IPS-20b (cell line): ENCODE results near the gene EXD1.
"Not testable (repeated sequence)": the region's sequence is repeated elsewhere in the genome, so short reads cannot be mapped to it uniquely, and the experiment has no call there.

ENCODE experiments used
- H3K27ac ChIP-seq: one replicate; pipeline ENCODE4 v1.5.1; 2013; ENCODE audit warnings: low read length
- H3K27me3 ChIP-seq: 2 replicates; pipeline ENCODE4 v1.6.1; 2013; ENCODE audit warnings: mild to moderate bottlenecking, low read length, inconsistent platforms; ENCODE audit not compliant: insufficient read depth
- H3K36me3 ChIP-seq: 2 replicates; pipeline ENCODE4 v1.6.1; 2013; ENCODE audit warnings: low read depth, mild to moderate bottlenecking, inconsistent platforms, low read length, moderate library complexity; ENCODE audit not compliant: insufficient read depth
- H3K4me1 ChIP-seq: 2 replicates; pipeline ENCODE4 v1.6.1; 2013; ENCODE audit warnings: mild to moderate bottlenecking, control low read depth, inconsistent platforms, low read length, moderate library complexity; ENCODE audit not compliant: insufficient read depth
- H3K4me3 ChIP-seq: 2 replicates; pipeline ENCODE4 v1.5.1; 2013; ENCODE audit warnings: mild to moderate bottlenecking, low read length, inconsistent platforms
- H3K9ac ChIP-seq: 2 replicates; pipeline ENCODE4 v1.6.1; 2013; ENCODE audit warnings: low read depth, mild to moderate bottlenecking, inconsistent platforms, low read length, moderate library complexity
- H3K9me3 ChIP-seq: 2 replicates; pipeline ENCODE4 v1.6.1; 2013; ENCODE audit warnings: mild to moderate bottlenecking, low read depth, low read length, inconsistent platforms; ENCODE audit not compliant: insufficient read depth

Gene EXD1, protein sequence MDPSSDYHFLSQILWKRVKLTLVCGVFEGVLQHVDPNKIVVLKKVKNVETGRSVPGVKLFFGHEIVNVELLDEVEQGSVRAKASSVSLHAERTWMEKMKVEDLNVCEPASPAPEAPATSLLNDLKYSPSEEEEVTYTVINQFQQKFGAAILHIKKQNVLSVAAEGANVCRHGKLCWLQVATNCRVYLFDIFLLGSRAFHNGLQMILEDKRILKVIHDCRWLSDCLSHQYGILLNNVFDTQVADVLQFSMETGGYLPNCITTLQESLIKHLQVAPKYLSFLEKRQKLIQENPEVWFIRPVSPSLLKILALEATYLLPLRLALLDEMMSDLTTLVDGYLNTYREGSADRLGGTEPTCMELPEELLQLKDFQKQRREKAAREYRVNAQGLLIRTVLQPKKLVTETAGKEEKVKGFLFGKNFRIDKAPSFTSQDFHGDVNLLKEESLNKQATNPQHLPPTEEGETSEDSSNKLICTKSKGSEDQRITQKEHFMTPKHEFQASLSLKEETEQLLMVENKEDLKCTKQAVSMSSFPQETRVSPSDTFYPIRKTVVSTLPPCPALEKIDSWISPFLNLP

DNA sequence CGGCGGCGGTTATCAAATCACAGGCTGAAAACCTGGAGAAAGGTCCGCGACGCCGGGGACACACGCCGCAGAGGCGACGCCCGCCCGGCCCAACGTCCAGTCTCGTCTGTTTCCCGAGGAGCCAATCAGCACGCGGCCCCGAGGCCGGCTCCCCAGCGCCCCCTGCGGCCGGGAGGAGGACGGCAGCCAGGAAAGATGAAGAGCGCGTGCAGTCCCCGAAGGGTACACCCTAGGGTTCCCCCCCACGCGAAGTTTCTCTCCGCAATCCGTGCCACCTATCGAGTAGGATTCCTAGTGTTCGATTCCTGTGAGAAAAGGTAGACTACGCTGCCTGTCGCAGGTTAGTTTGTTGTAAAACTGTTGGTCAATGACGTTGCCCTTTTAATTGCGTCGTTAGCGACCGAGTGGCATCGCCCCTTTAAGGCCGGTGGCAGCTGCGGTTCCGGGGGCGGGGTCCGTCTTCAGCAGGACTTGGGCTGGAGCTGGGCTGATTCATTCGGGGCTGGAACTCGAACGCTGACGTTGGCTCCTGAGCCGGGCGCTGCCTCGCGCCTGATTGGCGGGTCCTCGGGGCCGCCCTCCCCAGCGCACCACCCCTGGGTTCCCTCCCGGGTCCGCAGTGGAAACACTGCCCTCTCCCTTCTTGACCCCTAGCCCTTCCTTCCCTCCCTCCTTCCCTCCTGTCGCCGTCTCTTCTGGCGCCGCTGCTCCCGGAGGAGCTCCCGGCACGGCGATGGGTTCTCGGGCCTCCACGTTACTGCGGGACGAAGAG lies at the start of gene EXD1, which contains the start of gene CHP1:
EXD1 (minus strand) TSS at position 108 of the 772 bp plus-strand sequence. CDS start 4,182 bp downstream, outside the sequence.
CHP1 (plus strand) TSS at position 619 of the 772 bp plus-strand sequence; CDS start at position 734, 115 bp downstream.
- H3K27ac ChIP-seq = peak within 1 kb of the TSS; percentile 48
- H3K9me3 ChIP-seq = no peaks in the 10 kb centered on the region
- peaks cover 3% of the 10 kb centered on the region; the same call in 1 of the 2 replicates for H3K4me1 ChIP-seq
- no peaks in the 10 kb centered on the region for H3K27me3 ChIP-seq
- peak within 1 kb of the TSS; percentile 90 for H3K4me3 ChIP-seq
- peak within 1 kb of the TSS; percentile 85 for H3K9ac ChIP-seq
- H3K36me3 ChIP-seq = no peaks in the 10 kb centered on the region

DNA sequence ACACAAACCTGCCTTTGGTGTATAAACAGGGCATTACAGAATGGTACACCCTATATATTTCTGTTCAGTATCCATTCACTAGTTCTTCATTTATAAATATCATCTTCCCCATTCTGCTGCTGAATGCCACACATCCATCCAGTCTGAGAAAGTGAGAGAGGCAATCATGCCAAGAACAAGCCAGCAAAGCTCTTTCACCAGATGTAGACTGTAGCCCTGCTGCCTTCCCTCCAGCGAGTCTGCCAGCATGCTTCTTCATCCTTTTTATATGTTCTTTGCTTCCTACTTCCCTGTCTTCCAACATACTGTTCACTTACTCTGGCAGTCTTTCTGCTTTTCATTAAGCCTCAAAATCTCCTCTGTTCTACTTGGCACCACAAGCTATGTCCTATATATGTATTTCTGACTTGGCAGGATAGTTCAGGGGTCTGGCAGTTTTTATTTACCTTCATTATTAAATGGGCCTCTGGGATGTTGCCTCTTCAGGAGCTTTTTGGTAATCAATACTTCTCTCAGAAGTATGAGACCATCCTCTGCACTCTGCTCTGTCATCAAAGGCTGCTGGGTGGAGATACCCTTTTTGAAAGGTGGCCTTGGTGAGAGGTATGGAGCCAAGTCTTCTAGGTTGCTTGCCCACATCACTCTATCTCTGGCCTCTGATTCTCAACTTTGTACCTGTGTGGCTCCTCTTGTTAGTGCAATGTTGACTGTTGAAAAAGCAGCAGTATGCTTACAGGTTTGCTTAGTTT lies 49.2 kb upstream of the EXD1 start:
- Histone ChIP-seq H3K27me3 (no peaks in the 10 kb centered on the region), H3K36me3 (peaks cover 28% of the 10 kb centered on the region), H3K27ac (no peak overlapping the region), H3K9me3 (no peaks in the 10 kb centered on the region), H3K9ac (no peak overlapping the region), H3K4me3 (no peak overlapping the region), H3K4me1 (no peaks in the 10 kb centered on the region)

GRCh38 chr15:41278319-41278718 lies 47.8 kb upstream of the EXD1 start:
- Histone ChIP-seq H3K9ac (no peak overlapping the region), H3K36me3 (peaks cover 33% of the 10 kb centered on the region), H3K27ac (no peak overlapping the region), H3K4me1 (no peaks in the 10 kb centered on the region), H3K9me3 (no peaks in the 10 kb centered on the region), H3K4me3 (no peak overlapping the region), H3K27me3 (no peaks in the 10 kb centered on the region)

GRCh38 chr15:41276831-41277230 lies 46.3 kb upstream of the EXD1 start:
- no peak overlapping the region for H3K27ac ChIP-seq
- no peak overlapping the region for H3K9ac ChIP-seq
- H3K27me3 ChIP-seq = no peaks in the 10 kb centered on the region
- no peaks in the 10 kb centered on the region for H3K9me3 ChIP-seq
- H3K36me3 ChIP-seq = peaks cover 34% of the 10 kb centered on the region
- no peak overlapping the region for H3K4me3 ChIP-seq
- H3K4me1 ChIP-seq = no peaks in the 10 kb centered on the region

- Histone ChIP-seq H3K27me3 (no peaks in the 10 kb centered on the region), H3K9ac (no peak overlapping the region), H3K9me3 (no peaks in the 10 kb centered on the region), H3K4me1 (no peaks in the 10 kb centered on the region), H3K27ac (no peak overlapping the region), H3K4me3 (no peak overlapping the region), H3K36me3 (peaks cover 25% of the 10 kb centered on the region)
Observed at GRCh38 chr15:41269887-41270286, 39.3 kb upstream of the EXD1 start.

DNA sequence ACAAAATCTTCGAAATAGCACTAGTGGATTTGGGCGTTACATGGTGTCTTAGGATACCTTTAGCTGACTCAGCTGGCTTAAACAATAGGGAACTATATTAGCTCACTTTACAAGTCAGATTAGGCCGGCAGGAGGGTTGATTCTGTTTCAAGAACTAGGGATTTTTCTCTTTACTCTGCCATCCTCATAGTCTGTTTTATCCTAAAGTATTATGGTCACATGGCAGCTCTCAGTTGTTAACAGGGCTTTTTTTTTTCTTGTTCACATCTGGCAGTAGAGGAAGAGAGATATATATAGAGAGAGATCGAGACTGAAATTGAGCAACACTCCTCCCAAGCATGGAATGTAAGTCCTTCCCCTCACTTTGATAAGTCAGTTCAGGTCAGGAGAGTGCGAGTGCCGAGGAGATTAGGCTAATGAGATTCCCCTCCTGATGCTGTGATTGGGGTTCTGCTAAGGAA lies 33.4 kb upstream of the EXD1 start:
- Histone ChIP-seq H3K9ac (peak overlapping the region; percentile 49; the same call in 1 of the 2 replicates), H3K36me3 (peaks cover 30% of the 10 kb centered on the region), H3K4me1 (peaks cover 10% of the 10 kb centered on the region), H3K27ac (peak overlapping the region; percentile 1), H3K9me3 (no peaks in the 10 kb centered on the region), H3K4me3 (peak overlapping the region; percentile 45; the same call in 1 of the 2 replicates), H3K27me3 (no peaks in the 10 kb centered on the region)

DNA sequence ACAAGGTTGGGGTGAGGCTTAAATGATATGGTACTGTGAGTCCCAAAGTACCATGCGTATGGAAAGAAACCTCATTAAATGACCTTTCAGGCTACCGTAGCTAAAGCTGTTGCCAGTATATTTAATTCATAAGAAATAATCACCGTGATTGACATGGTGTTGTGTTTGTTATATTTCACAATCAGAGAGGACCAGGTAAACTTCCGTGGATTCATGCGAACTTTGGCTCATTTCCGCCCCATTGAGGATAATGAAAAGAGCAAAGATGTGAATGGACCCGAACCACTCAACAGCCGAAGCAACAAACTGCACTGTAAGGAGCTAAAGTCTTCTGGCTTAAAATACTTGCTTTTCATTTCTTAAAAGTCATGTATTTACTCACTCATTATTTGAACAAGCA lies 32.0 kb upstream of the EXD1 start:
- H3K9ac ChIP-seq = no peak overlapping the region
- H3K27ac ChIP-seq = peak overlapping the region; percentile 20
- peaks cover 43% of the 10 kb centered on the region for H3K36me3 ChIP-seq

DNA sequence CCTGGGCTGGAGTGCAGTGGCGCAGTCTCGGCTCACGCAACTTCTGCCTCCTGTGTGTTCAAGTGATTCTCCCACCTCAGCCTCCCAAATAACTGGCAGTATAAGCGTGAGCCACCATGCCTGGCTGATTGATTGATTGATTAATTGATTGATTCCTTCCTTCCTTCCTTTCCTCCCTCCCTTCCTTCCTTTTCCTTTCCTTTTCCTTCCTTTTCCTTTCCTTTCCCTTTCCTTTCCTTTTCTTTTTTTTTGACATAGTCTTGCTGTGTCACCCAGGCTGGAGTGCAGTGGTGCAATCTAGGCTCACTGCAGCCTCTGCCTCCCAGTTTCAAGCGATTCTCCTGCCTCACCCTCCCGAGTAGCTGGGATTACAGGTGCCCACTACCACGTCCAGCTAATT lies 30.4 kb upstream of the EXD1 start:
- H3K9me3 ChIP-seq, H3K27me3 ChIP-seq, H3K9ac ChIP-seq, H3K27ac ChIP-seq, H3K4me3 ChIP-seq: not testable (repeated sequence)
- Histone ChIP-seq H3K4me1 (peaks cover 10% of the 10 kb centered on the region), H3K36me3 (peaks cover 41% of the 10 kb centered on the region)

More for the DNA sequence above, 32.0 kb upstream of the EXD1 start:
- Histone ChIP-seq H3K4me3 (no peak overlapping the region), H3K4me1 (peaks cover 10% of the 10 kb centered on the region), H3K27me3 (no peaks in the 10 kb centered on the region), H3K9me3 (no peaks in the 10 kb centered on the region)

DNA sequence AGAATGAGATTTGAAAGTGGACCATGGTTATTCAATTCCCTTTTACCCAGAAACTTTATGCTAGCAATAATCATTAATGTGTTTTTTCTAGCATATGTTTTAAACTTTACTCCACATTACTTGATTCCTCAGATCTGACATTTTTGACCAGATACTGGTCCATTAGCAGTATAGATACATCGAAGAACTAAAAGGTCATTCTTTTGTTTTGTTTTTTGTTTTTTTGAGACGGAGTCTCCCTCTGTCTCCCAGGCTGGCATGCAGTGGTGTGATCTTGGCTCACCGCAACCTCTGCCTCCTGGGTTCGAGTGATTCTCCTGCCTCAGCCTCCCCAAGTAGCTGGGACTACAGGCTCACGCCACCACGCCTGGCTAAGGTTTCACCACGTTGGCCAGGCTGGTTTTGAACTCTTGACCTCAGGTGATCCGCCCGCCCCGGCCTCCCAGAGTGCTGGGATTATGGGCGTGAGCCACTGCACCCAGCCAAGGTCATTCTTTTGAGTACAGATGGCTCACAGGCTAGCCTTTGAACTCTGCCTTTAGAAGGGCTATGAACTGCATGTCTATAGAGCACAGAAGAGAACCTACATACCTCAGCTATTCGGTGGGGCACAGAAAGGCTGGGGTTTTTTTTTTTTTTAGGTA lies 29.1 kb upstream of the EXD1 start:
- Histone ChIP-seq H3K9me3 (no peaks in the 10 kb centered on the region), H3K36me3 (peaks cover 40% of the 10 kb centered on the region), H3K4me1 (peaks cover 10% of the 10 kb centered on the region), H3K9ac (no peak overlapping the region), H3K4me3 (no peak overlapping the region), H3K27me3 (no peaks in the 10 kb centered on the region), H3K27ac (no peak overlapping the region)

DNA sequence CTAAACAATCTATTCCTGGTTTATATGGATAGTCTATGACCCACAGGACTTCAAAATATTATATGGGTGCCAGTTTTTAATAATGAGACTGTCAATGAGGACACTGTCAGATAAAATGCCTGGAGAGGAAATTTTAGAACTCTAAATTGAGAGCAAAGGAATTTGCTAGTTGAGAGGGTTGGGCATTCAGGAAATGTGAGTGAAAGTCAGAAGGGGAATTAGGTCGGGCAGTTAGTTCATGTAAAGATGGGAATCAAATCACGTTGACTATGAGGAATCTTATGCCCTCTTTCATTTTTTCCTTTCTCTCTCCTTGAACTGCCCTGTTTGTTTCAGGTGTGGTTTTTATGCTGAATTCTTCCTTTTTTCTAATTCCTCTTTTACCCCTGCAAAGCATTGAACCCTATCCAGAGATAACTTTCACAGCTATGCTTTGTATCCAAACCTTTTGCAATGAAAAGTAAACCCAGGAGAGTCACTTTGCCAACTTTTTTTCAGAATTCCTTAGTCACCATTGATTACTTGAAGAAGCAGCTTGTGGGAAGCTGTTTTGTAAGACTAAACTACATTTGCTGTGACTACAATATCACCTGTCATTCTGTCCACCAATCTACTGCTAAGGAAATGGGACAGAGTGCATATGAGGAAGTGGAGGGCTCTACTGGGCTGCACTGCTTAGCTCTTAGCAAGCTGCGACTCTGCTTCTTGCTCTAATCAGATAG lies 28.4 kb upstream of the EXD1 start:
- Histone ChIP-seq H3K4me1 (peaks cover 10% of the 10 kb centered on the region), H3K27me3 (no peaks in the 10 kb centered on the region), H3K27ac (no peak overlapping the region), H3K9ac (no peak overlapping the region), H3K9me3 (no peaks in the 10 kb centered on the region), H3K4me3 (no peak overlapping the region), H3K36me3 (peaks cover 44% of the 10 kb centered on the region)
